ENCODE results near the gene RGCC. TPM values are rescaled to one million over a fixed set of nuclear protein-coding genes. Genes with fewer than 3 reads are reported as not detected.

Gene RGCC
- polyA plus RNA-seq, 1 of the 3 experiments (the other 2 are of a cell fraction) = 0.05 TPM

DNA sequence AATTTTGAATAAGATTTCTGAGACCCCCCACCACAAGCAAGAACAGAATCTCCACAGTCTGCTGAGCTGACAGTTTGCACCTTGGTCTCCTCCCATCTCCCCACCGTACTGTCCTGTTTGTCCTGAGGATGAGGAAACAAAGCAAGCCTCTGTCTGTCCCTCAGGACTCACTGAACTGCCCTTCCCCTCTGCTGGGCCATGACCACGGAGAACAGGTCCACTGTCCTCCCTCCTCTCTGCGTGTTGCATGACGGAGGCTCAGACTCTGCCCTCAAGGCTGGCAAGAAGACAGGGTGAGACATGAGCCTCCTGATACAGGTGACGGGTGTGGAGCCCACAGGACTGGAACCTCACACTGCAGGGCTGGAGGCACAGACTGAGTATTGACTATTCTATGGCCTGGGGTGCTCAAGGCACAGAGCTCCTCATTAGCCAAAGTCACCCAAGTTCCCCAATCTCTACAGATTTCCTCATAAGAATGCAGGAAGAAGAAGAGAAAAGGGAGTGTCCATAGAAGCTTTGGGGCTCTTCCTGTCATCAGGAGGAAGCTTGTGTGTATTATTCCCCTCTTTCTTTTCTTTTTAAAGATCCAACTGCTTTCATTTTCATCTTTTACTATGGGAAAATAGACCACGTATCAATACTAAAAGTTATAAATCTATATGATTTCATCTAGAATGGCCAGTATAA, 22.4 kb upstream of the RGCC start:
- 44% methylated on average over 5 of the region's 6 CpGs for WGBS (ENCODE audit: low lambda C conversion rate)
- CTCF ChIA-PET = interaction anchor here (0.6 kb wide), 1 partner anchor 23 kb away, joined by 3 read pairs; no protein-coding TSS in a partner anchor

DNA sequence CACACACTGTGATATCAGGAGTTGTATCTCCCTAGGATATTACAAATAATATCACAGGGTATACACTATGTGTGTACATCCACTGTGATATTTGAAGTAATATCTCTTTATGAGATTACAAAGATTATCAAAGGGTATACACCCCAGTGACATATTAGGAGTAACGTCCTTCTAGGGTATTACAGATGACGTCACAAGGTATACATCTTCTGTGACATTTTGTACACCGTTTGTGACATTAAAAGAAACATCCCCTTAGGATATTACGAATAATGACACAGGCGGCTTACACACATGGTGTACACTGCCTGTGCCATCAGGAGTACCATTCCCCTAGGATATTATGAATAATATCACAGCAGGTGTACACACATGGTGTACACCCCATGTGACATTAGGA, 13.4 kb upstream of the RGCC start:
- H4K20me1 ChIP-seq (ENCODE audit: insufficient read depth) = no peaks in the 10 kb centered on the region
- no peaks in the 10 kb centered on the region for H3F3A ChIP-seq (replicated peaks; ENCODE audit: insufficient read depth)
- no peaks in the 10 kb centered on the region for H3K36me3 ChIP-seq (replicated peaks in 1 of 2; ENCODE audit: control insufficient read depth in 1 of 2, insufficient read depth in 2 of 2, low read length in 1 of 2)
- no peaks in the 10 kb centered on the region for H3K9me3 ChIP-seq
- no peaks in the 10 kb centered on the region for H3K9me2 ChIP-seq
- H3K4me3 ChIP-seq (ENCODE audit: low read depth in 2 of 2, low read length in 1 of 2) = no peak overlapping the region
- no peak overlapping the region for H3K27ac ChIP-seq (ENCODE audit: low read depth in 2 of 2, low read length in 1 of 2)
- no peak overlapping the region for H3K4me2 ChIP-seq
- no peak overlapping the region for H3K9ac ChIP-seq
- H3K79me2 ChIP-seq (ENCODE audit: insufficient read depth) = no peaks in the 10 kb centered on the region
- WGBS (ENCODE audit: low lambda C conversion rate) = 37% methylated on average over 5 of the region's 5 CpGs
- CTCF ChIA-PET = no interaction called here
- POLR2A ChIA-PET = no interaction called here
- no peak overlapping the region for H2AFZ ChIP-seq (ENCODE audit: low read depth)
- H3K4me1 ChIP-seq (ENCODE audit: control insufficient read depth in 1 of 2, insufficient read depth in 2 of 2, low read depth in 1 of 2, low read length in 1 of 2) = no peaks in the 10 kb centered on the region
- no peak for DNase-seq
- TF ChIP-seq NRF1 (IDR thresholded peaks at IDR 0.05; ENCODE audit: low read depth, low read length) = no peak
- TF ChIP-seq RCOR1 (IDR thresholded peaks at IDR 0.05; ENCODE audit: low read length) = no peak
- TF ChIP-seq, protein P1, sequence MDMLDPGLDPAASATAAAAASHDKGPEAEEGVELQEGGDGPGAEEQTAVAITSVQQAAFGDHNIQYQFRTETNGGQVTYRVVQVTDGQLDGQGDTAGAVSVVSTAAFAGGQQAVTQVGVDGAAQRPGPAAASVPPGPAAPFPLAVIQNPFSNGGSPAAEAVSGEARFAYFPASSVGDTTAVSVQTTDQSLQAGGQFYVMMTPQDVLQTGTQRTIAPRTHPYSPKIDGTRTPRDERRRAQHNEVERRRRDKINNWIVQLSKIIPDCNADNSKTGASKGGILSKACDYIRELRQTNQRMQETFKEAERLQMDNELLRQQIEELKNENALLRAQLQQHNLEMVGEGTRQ (IDR thresholded peaks at IDR 0.05; ENCODE audit: borderline replicate concordance, low read depth, low read length) = no peak
- TF ChIP-seq, protein P2, sequence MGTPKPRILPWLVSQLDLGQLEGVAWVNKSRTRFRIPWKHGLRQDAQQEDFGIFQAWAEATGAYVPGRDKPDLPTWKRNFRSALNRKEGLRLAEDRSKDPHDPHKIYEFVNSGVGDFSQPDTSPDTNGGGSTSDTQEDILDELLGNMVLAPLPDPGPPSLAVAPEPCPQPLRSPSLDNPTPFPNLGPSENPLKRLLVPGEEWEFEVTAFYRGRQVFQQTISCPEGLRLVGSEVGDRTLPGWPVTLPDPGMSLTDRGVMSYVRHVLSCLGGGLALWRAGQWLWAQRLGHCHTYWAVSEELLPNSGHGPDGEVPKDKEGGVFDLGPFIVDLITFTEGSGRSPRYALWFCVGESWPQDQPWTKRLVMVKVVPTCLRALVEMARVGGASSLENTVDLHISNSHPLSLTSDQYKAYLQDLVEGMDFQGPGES (IDR thresholded peaks at IDR 0.05; ENCODE audit: low read depth, low read length) = no peak
- TF ChIP-seq MEF2A (IDR thresholded peaks at IDR 0.05; ENCODE audit: borderline replicate concordance, low read depth) = no peak
- no peak for TF ChIP-seq RFX5 (IDR thresholded peaks at IDR 0.05; ENCODE audit: low read length)
- TF ChIP-seq SMC3 (IDR thresholded peaks at IDR 0.05; ENCODE audit: low read depth, low read length) = no peak
- no peak for TF ChIP-seq POLR2AphosphoS5 (IDR thresholded peaks at IDR 0.05; ENCODE audit: low read depth, low read length)
- TF ChIP-seq GABPA (IDR thresholded peaks at IDR 0.05; ENCODE audit: low read depth) = no peak
- no peak for TF ChIP-seq MXI1 (IDR thresholded peaks at IDR 0.05; ENCODE audit: low read depth, low read length)
- no peaks in the 10 kb centered on the region for H3K27me3 ChIP-seq (ENCODE audit: insufficient read depth)

More for the DNA sequence above, 22.4 kb upstream of the RGCC start:
- Histone ChIP-seq H3K9me2 (no peaks in the 10 kb centered on the region), H3K36me3 (replicated peaks in 1 of 2; ENCODE audit: control insufficient read depth in 1 of 2, insufficient read depth in 2 of 2, low read length in 1 of 2) (no peaks in the 10 kb centered on the region), H3K4me1 (ENCODE audit: control insufficient read depth in 1 of 2, insufficient read depth in 2 of 2, low read depth in 1 of 2, low read length in 1 of 2) (no peaks in the 10 kb centered on the region), H3K27ac (ENCODE audit: low read depth in 2 of 2, low read length in 1 of 2) (no peak overlapping the region), H3K9ac (no peak overlapping the region), H3K9me3 (no peaks in the 10 kb centered on the region), H3K27me3 (ENCODE audit: insufficient read depth) (no peaks in the 10 kb centered on the region; the same call in 1 of the 2 replicates), H3K4me3 (ENCODE audit: low read depth in 2 of 2, low read length in 1 of 2) (no peak overlapping the region), H4K20me1 (ENCODE audit: insufficient read depth) (no peaks in the 10 kb centered on the region), H2AFZ (ENCODE audit: low read depth) (no peak overlapping the region), H3F3A (replicated peaks; ENCODE audit: insufficient read depth) (no peaks in the 10 kb centered on the region), H3K4me2 (no peak overlapping the region), H3K79me2 (ENCODE audit: insufficient read depth) (no peaks in the 10 kb centered on the region)
- POLR2A ChIA-PET = interaction anchor here (0.6 kb wide), 1 partner anchor 279 kb away, joined by 3 read pairs; no protein-coding TSS in a partner anchor
- DNase-seq = no peak
- no peak for TF ChIP-seq NRF1 (IDR thresholded peaks at IDR 0.05; ENCODE audit: low read depth, low read length)
- TF ChIP-seq, protein P3, sequence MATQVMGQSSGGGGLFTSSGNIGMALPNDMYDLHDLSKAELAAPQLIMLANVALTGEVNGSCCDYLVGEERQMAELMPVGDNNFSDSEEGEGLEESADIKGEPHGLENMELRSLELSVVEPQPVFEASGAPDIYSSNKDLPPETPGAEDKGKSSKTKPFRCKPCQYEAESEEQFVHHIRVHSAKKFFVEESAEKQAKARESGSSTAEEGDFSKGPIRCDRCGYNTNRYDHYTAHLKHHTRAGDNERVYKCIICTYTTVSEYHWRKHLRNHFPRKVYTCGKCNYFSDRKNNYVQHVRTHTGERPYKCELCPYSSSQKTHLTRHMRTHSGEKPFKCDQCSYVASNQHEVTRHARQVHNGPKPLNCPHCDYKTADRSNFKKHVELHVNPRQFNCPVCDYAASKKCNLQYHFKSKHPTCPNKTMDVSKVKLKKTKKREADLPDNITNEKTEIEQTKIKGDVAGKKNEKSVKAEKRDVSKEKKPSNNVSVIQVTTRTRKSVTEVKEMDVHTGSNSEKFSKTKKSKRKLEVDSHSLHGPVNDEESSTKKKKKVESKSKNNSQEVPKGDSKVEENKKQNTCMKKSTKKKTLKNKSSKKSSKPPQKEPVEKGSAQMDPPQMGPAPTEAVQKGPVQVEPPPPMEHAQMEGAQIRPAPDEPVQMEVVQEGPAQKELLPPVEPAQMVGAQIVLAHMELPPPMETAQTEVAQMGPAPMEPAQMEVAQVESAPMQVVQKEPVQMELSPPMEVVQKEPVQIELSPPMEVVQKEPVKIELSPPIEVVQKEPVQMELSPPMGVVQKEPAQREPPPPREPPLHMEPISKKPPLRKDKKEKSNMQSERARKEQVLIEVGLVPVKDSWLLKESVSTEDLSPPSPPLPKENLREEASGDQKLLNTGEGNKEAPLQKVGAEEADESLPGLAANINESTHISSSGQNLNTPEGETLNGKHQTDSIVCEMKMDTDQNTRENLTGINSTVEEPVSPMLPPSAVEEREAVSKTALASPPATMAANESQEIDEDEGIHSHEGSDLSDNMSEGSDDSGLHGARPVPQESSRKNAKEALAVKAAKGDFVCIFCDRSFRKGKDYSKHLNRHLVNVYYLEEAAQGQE (IDR thresholded peaks at IDR 0.05; ENCODE audit: low read depth, low read length) = no peak
- no peak for TF ChIP-seq POLR2AphosphoS5 (IDR thresholded peaks at IDR 0.05; ENCODE audit: low read depth, low read length)
